ENCODE measurements around the gene RHCE.

The RHCE gene

GRCh38 chr1:25349606-25350005 lies 71.0 kb downstream of the RHCE start:
- no peak overlapping the region for H3K27ac ChIP-seq
- TF ChIP-seq CTCF (conservative IDR thresholded peaks at IDR 0.05), result no peak

- no peak overlapping the region for H3K27ac ChIP-seq
- no peak for TF ChIP-seq CTCF (conservative IDR thresholded peaks at IDR 0.05)
Observed at GRCh38 chr1:25347556-25347955, 73.1 kb downstream of the RHCE start.

GRCh38 chr1:25343872-25344271 lies 76.8 kb downstream of the RHCE start:
- H3K27ac ChIP-seq, result no peak overlapping the region

GRCh38 chr1:25342846-25343245 lies 77.8 kb downstream of the RHCE start:
- no peak overlapping the region for H3K27ac ChIP-seq
- TF ChIP-seq CTCF (conservative IDR thresholded peaks at IDR 0.05), result no peak

More at GRCh38 chr1:25343872-25344271, 76.8 kb downstream of the RHCE start:
- no peak for TF ChIP-seq CTCF (conservative IDR thresholded peaks at IDR 0.05)

GRCh38 chr1:25341746-25342145 lies 78.9 kb downstream of the RHCE start:
- H3K27ac ChIP-seq, result no peak overlapping the region
- TF ChIP-seq CTCF (conservative IDR thresholded peaks at IDR 0.05), result no peak

- H3K27ac ChIP-seq, result peak overlapping the region; percentile 93
- TF ChIP-seq CTCF (conservative IDR thresholded peaks at IDR 0.05), result no peak
Observed at GRCh38 chr1:25338986-25339385, 81.6 kb downstream of the RHCE start.

GRCh38 chr1:25338188-25338981 lies 82.2 kb downstream of the RHCE start, which contains the start of gene TMEM50A:
Gene TMEM50A, plus strand, starts transcription at chr1:25338334. Its CDS starts 2,153 bp downstream, at chr1:25340487.
- H3K27ac ChIP-seq, result peak within 1 kb of the TSS; percentile 93

GRCh38 chr1:25337483-25338187 lies 83.0 kb downstream of the RHCE start:
- H3K27ac ChIP-seq, result peak overlapping the region; percentile 93

More at GRCh38 chr1:25338188-25338981, 82.2 kb downstream of the RHCE start, which contains the start of gene TMEM50A:
- no peak for TF ChIP-seq CTCF (conservative IDR thresholded peaks at IDR 0.05)

- peak overlapping the region; percentile 24; the same call in 1 of the 2 replicates for H3K27ac ChIP-seq
Observed at GRCh38 chr1:25336922-25337354, 83.7 kb downstream of the RHCE start.

Measured in VCaP (cell line).